H1 (cell line): Measurements from ENCODE around the gene PPP2R5B.

Experiments used
- CBX8 ChIP-seq: fragments of 300-800, 300-1000 bp; sonication (generic); IDR thresholded peaks from 2 replicates; pipeline ENCODE4 v1.7.1; 2016; ENCODE audit warnings: low read depth, low read length, borderline replicate concordance
- CHD2 ChIP-seq: IDR thresholded peaks from 2 replicates; pipeline ENCODE4 v1.6.1; 2012; ENCODE audit warnings: low read length, improper control_type of control experiment
- CTCF ChIP-seq, 3 experiments: IDR thresholded peaks; 1 replicate in 2 of 3; 2 replicates in 1 of 3; pipeline versions ENCODE4 v1.5.1 to v1.6.1; 2011; ENCODE audit warnings: low read length in 3 of 3, mild to moderate bottlenecking in 3 of 3, inconsistent platforms in 2 of 3, low read depth in 1 of 3, moderate library complexity in 1 of 3; ENCODE audit not compliant: insufficient read depth in 1 of 3; ENCODE audit errors: control extremely low read depth in 1 of 3
- EZH2 ChIP-seq: fragments of 200-600 bp; sonication (generic); IDR thresholded peaks from 2 replicates; pipeline ENCODE4 v1.7.1; 2012; ENCODE audit warnings: low read depth, mild to moderate bottlenecking, moderate library complexity, low read length, inconsistent platforms; ENCODE audit not compliant: severe bottlenecking
- GTF2F1 ChIP-seq: IDR thresholded peaks from 2 replicates; pipeline ENCODE4 v1.6.1; 2012; ENCODE audit warnings: low read depth, low read length, improper control_type of control experiment, borderline replicate concordance
- TAF7 ChIP-seq: optimal IDR thresholded peaks from 2 replicates; pipeline ENCODE3; 2011; ENCODE audit warnings: low read depth, mild to moderate bottlenecking, inconsistent platforms, low read length, moderate library complexity, borderline replicate concordance
- TF ChIP-seq, protein P1 (sequence below): IDR thresholded peaks from 2 replicates; pipeline ENCODE4 v1.6.1; 2012; ENCODE audit warnings: low read length, inconsistent platforms

DNA sequence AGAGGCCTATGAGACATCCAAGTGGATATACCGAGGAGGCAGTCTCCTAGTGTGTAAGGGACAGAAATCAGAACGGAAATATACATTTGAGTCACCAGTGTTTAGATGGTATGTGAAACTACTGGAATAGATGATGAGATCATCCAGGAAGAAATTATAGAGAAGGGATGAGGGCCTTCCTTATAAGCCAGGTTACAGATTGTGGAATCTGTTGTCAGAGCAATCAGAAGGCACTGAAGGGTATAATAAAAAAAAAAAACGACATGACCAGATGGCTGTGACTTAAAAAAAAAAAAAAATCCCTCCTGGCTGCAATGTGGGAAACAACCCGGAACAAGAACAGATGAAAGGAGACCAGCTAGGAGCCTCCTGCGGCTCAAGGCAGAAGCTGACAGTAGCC is 44.7 kb downstream of the PPP2R5B start:
- TF ChIP-seq CTCF (IDR thresholded peaks at IDR 0.05; ENCODE audit: control extremely low read depth in 1 of 3, insufficient read depth in 1 of 3, low read depth in 1 of 3, low read length in 3 of 3) (no peak), EZH2 (no peak), CHD2 (no peak), TAF7 (no peak), GTF2F1 (no peak), CBX8 (no peak)
- TF ChIP-seq, protein P1, sequence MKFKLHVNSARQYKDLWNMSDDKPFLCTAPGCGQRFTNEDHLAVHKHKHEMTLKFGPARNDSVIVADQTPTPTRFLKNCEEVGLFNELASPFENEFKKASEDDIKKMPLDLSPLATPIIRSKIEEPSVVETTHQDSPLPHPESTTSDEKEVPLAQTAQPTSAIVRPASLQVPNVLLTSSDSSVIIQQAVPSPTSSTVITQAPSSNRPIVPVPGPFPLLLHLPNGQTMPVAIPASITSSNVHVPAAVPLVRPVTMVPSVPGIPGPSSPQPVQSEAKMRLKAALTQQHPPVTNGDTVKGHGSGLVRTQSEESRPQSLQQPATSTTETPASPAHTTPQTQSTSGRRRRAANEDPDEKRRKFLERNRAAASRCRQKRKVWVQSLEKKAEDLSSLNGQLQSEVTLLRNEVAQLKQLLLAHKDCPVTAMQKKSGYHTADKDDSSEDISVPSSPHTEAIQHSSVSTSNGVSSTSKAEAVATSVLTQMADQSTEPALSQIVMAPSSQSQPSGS: no peak
